GM18526 (cell line): ENCODE data around the gene RO60.
A peak's percentile ranks its signal among the peaks of the same experiment; 100 is the strongest.

Experiments
- POLR2A ChIP-seq: IDR thresholded peaks from 3 replicates; pipeline ENCODE4 v1.6.1; 2011; ENCODE audit not compliant: insufficient read length; ENCODE audit errors: extremely low read depth

The RO60 gene

GRCh38 chr1:193059282-193060114, at the start of gene RO60, which contains the start of gene UCHL5:
TSS of gene RO60 (plus strand) at chr1:193059612. CDS start at chr1:193069055, 9,443 bp downstream.
TSS of gene UCHL5 (minus strand) at chr1:193059360. CDS start at chr1:193059260, 100 bp downstream.
- TF ChIP-seq POLR2A: peak; percentile 92

GRCh38 chr1:193011406-193011805, 48.0 kb upstream of the RO60 start:
- no peak for TF ChIP-seq POLR2A

GRCh38 chr1:193013005-193013404, 46.4 kb upstream of the RO60 start:
- TF ChIP-seq POLR2A: no peak

GRCh38 chr1:193013707-193014106, 45.7 kb upstream of the RO60 start:
- no peak for TF ChIP-seq POLR2A

DNA sequence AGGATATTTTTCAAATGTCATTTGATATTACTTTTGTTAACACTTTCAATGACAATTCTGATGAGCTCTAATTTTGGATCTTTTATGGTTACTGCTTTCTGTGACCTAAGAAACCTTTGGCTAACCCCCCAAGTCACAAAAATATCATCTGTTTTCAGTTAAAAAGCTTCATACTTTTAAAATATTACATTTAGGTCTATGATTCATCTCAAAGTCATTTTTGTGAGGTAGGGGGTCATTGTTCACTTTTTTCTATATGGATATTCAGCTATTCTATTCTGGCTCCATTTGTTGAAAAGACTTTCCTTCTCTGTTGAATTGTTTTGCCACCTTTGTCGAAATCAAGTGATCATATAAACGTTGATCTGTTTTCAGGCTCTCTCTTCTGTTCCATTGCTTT, 45.0 kb upstream of the RO60 start:
- TF ChIP-seq POLR2A: no peak

GRCh38 chr1:193016788-193017187, 42.6 kb upstream of the RO60 start:
- no peak for TF ChIP-seq POLR2A

GRCh38 chr1:193019442-193020026, 39.9 kb upstream of the RO60 start:
- TF ChIP-seq POLR2A: no peak

DNA sequence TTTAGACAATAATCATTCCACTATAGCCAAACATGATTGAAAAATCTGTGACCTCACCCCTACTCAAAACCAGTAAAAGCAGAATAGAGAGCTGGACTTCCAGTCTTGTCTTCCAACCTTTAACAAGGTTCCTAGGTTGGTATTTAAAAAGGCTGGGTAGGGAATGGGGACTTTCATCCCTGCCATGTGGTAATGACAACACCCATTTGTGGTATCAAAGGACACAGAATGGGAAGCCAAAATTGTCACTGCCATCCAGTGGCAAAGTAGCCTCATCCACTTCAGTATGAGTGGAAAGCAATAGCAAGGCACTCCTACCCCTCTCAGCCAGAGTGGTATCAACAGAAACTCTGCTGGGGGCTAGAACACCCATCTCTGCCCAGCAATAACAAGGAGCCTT, 34.2 kb upstream of the RO60 start:
- no peak for TF ChIP-seq POLR2A

DNA sequence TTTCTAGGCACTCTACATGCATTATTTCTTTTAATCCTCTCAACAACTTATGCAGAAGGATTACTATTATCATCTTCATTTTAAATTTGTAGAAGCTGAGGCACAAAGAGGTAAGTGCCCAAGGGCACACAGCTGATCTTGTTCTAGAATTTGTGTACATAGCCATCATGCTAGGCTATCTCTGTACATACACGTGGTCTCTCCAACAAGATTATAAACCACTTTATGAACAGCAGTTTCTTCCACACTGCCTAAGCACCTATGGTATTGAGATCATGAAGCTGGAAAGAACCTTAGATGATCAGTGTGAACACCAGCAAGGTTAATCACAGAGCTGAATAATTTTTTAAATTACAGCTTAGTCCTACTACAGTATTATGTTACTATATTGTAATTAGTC, 29.1 kb upstream of the RO60 start:
- TF ChIP-seq POLR2A: no peak

GRCh38 chr1:193031431-193031830, 28.0 kb upstream of the RO60 start:
- no peak for TF ChIP-seq POLR2A

GRCh38 chr1:193033610-193034009, 25.8 kb upstream of the RO60 start:
- no peak for TF ChIP-seq POLR2A

- no peak for TF ChIP-seq POLR2A
These were observed 22.9 kb upstream of the RO60 start for GRCh38 chr1:193036337-193037047.

DNA sequence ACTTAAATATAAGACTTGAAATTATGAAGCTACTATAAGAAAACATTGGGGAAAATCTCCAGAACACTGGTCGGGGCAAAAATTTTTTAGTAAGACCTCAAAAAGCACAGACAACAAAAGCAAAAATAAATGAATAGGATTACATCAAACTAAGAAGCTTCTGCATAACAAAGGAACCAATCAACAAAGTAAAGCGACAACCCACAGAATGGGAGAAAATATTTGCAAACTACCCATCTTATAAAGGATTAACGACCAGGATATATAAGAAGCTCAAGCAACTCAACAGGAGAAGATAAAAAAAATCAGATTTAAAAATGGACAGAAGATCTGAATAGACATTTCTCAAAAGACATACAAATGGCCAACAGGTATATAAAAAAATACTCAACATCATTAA, 19.4 kb upstream of the RO60 start:
- no peak for TF ChIP-seq POLR2A

GRCh38 chr1:193042766-193043691, 16.4 kb upstream of the RO60 start:
- no peak for TF ChIP-seq POLR2A

GRCh38 chr1:193054169-193054675, 5.2 kb upstream of the RO60 start:
- no peak for TF ChIP-seq POLR2A
